Osteoblast (primary cell): ENCODE results near the gene STK32B. TPM values are rescaled to one million over a fixed set of nuclear protein-coding genes. Genes with fewer than 3 reads are reported as not detected.

Experiments
- DNase-seq: peaks from one replicate; pipeline ENCODE4 v3.0.0; 2011; ENCODE audit warnings: low spot score, mixed read lengths; ENCODE audit not compliant: insufficient read length; ENCODE audit errors: missing footprints
- H2AFZ ChIP-seq: 2 replicates; pipeline ENCODE4 v1.6.0; 2011; ENCODE audit warnings: mild to moderate bottlenecking, low read length
- H3K27ac ChIP-seq: 2 replicates; pipeline ENCODE4 v1.5.1; 2011; ENCODE audit warnings: mild to moderate bottlenecking, low read depth, low read length, moderate library complexity
- H3K27me3 ChIP-seq: 2 replicates; pipeline ENCODE4 v1.6.0; 2012; ENCODE audit warnings: mild to moderate bottlenecking, control low read depth, inconsistent platforms, low read length, moderate library complexity; ENCODE audit not compliant: insufficient read depth
- H3K36me3 ChIP-seq: 2 replicates; pipeline ENCODE4 v1.5.1; 2011; ENCODE audit warnings: mild to moderate bottlenecking, low read length, control low read depth, moderate library complexity; ENCODE audit not compliant: insufficient read depth
- H3K4me1 ChIP-seq: 2 replicates; pipeline ENCODE4 v1.5.1; 2011; ENCODE audit warnings: mild to moderate bottlenecking, low read length, control low read depth, moderate library complexity; ENCODE audit not compliant: insufficient read depth
- H3K4me2 ChIP-seq: 2 replicates; pipeline ENCODE4 v1.6.0; 2011; ENCODE audit warnings: mild to moderate bottlenecking, low read length; ENCODE audit not compliant: insufficient read depth
- H3K4me3 ChIP-seq: fragments of 200-600 bp; sonication (generic); 3 replicates; pipeline ENCODE4 v1.5.1; 2012; ENCODE audit warnings: mild to moderate bottlenecking, low read length, inconsistent platforms; ENCODE audit not compliant: insufficient read depth
- H3K79me2 ChIP-seq: 2 replicates; pipeline ENCODE4 v1.6.0; 2012; ENCODE audit warnings: mild to moderate bottlenecking, low read length, control low read depth, inconsistent platforms; ENCODE audit not compliant: insufficient read depth
- H3K9me3 ChIP-seq: 2 replicates; pipeline ENCODE4 v1.5.1; 2011; ENCODE audit warnings: low read depth, low read length, control low read depth
- H4K20me1 ChIP-seq: 2 replicates; pipeline ENCODE4 v1.6.0; 2012; ENCODE audit warnings: mild to moderate bottlenecking, low read length, control low read depth; ENCODE audit not compliant: insufficient read depth
- CTCF ChIP-seq: IDR thresholded peaks from 2 replicates; pipeline ENCODE4 v1.5.1; 2011; ENCODE audit warnings: mild to moderate bottlenecking, low read depth, low read length, moderate library complexity; ENCODE audit errors: extremely low read depth
- total RNA-seq: library from RNA; depleted of rRNA; stranded (reverse); fragments of >200 nt; gene quantifications from 2 replicates; pipeline ENCODE4 v1.2.3, GENCODE V29; 2012

The STK32B gene
- total RNA-seq, 1 donor = 1.1 TPM

DNA sequence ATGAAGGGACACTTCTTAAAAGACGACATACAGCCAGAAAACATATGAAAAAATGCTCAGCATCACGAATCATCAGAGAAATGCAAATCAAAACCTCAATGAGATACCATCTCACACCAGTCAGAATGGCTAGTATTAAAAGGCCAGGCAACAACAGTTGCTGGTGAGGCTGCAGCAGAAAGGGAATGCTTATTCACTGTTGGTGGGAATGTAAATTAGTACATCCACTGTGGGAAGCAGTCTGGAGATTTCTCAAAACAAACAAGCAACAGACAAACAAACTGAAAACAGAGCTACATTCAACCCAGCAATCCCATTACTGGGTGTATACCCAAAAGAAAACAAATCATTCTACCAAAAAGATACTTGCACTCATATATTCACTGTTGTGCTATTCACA is 459.2 kb downstream of the STK32B start:
- Histone ChIP-seq H3K4me3 (no peak overlapping the region), H2AFZ (no peak overlapping the region), H3K27me3 (no peaks in the 10 kb centered on the region), H3K27ac (no peak overlapping the region), H3K4me1 (no peaks in the 10 kb centered on the region), H4K20me1 (no peaks in the 10 kb centered on the region), H3K9me3 (no peaks in the 10 kb centered on the region), H3K79me2 (no peaks in the 10 kb centered on the region), H3K4me2 (no peak overlapping the region), H3K36me3 (no peaks in the 10 kb centered on the region)
- no peak for TF ChIP-seq CTCF
- no peak for DNase-seq

GRCh38 chr4:5511791-5512190 is 460.5 kb downstream of the STK32B start:
- Histone ChIP-seq H3K4me3 (no peak overlapping the region), H3K4me2 (no peak overlapping the region), H3K79me2 (no peaks in the 10 kb centered on the region), H3K36me3 (no peaks in the 10 kb centered on the region), H3K27ac (no peak overlapping the region), H3K9me3 (no peaks in the 10 kb centered on the region), H2AFZ (no peak overlapping the region), H3K4me1 (no peaks in the 10 kb centered on the region), H3K27me3 (no peaks in the 10 kb centered on the region), H4K20me1 (no peaks in the 10 kb centered on the region)
- TF ChIP-seq CTCF = no peak
- no peak for DNase-seq

GRCh38 chr4:5515646-5516045 is 464.4 kb downstream of the STK32B start:
- H3K4me1 ChIP-seq = no peaks in the 10 kb centered on the region
- TF ChIP-seq CTCF = no peak
- H4K20me1 ChIP-seq = no peaks in the 10 kb centered on the region
- H3K9me3 ChIP-seq = no peaks in the 10 kb centered on the region
- no peak overlapping the region for H3K4me3 ChIP-seq
- no peak for DNase-seq
- no peak overlapping the region for H3K4me2 ChIP-seq
- H3K27me3 ChIP-seq = no peaks in the 10 kb centered on the region
- H3K27ac ChIP-seq = no peak overlapping the region
- no peak overlapping the region for H2AFZ ChIP-seq
- no peaks in the 10 kb centered on the region for H3K79me2 ChIP-seq
- H3K36me3 ChIP-seq = no peaks in the 10 kb centered on the region

GRCh38 chr4:5517372-5517771 is 466.1 kb downstream of the STK32B start:
- no peak for DNase-seq
- Histone ChIP-seq H3K36me3 (no peaks in the 10 kb centered on the region), H3K27ac (no peak overlapping the region), H3K27me3 (no peaks in the 10 kb centered on the region), H3K4me2 (no peak overlapping the region), H3K79me2 (no peaks in the 10 kb centered on the region), H3K4me1 (no peaks in the 10 kb centered on the region), H4K20me1 (no peaks in the 10 kb centered on the region), H3K4me3 (no peak overlapping the region), H3K9me3 (no peaks in the 10 kb centered on the region), H2AFZ (no peak overlapping the region)
- TF ChIP-seq CTCF = no peak
